ENCODE measurements around the gene TCOF1.

TCOF1 gene

GRCh38 chr5:150448952-150449516 lies 91.5 kb downstream of the TCOF1 start:
- DNase-seq (ENCODE audit: extremely low read depth, low read depth) = no peak
- TF ChIP-seq CTCF (IDR thresholded peaks at IDR 0.05; ENCODE audit: low read depth, low read length, missing control alignments) = no peak
- H3K4me3 ChIP-seq (replicated peaks; ENCODE audit: low read depth, low read length) = peak overlapping the region; percentile 100
